Fibroblast of mammary gland (primary cell): ENCODE results near the gene IFNG-AS1.
A peak's percentile ranks its signal among the peaks of the same experiment; 100 is the strongest.

Source experiments
- DNase-seq: peaks from one replicate; pipeline ENCODE4 v3.0.0-alpha.2; 2010; ENCODE audit warnings: low read depth
- H3K4me3 ChIP-seq: 2 replicates; pipeline ENCODE4 v1.5.1; 2011; ENCODE audit warnings: low read depth, mild to moderate bottlenecking, low read length, moderate library complexity; ENCODE audit not compliant: control insufficient read depth
- CTCF ChIP-seq: conservative IDR thresholded peaks from 2 replicates; pipeline ENCODE4 v1.5.1; 2011; ENCODE audit warnings: low read depth, low read length, inconsistent platforms; ENCODE audit not compliant: control insufficient read depth, insufficient read depth

The IFNG-AS1 gene

GRCh38 chr12:68012712-68013111, 23.5 kb downstream of the IFNG-AS1 start:
- H3K4me3 ChIP-seq = no peak overlapping the region
- TF ChIP-seq CTCF = no peak
- peak; percentile 46 for DNase-seq

GRCh38 chr12:68013181-68013580, 23.9 kb downstream of the IFNG-AS1 start:
- no peak for TF ChIP-seq CTCF
- DNase-seq = no peak
- no peak overlapping the region for H3K4me3 ChIP-seq

GRCh38 chr12:68016136-68016535, 26.9 kb downstream of the IFNG-AS1 start:
- H3K4me3 ChIP-seq = no peak overlapping the region
- no peak for DNase-seq
- TF ChIP-seq CTCF = no peak

- no peak overlapping the region for H3K4me3 ChIP-seq
- TF ChIP-seq CTCF = no peak
- no peak for DNase-seq
Observed at GRCh38 chr12:68018315-68018714, 29.1 kb downstream of the IFNG-AS1 start.

- TF ChIP-seq CTCF = no peak
- H3K4me3 ChIP-seq = no peak overlapping the region
- DNase-seq = no peak
Observed at GRCh38 chr12:68020049-68020448, 30.8 kb downstream of the IFNG-AS1 start.

GRCh38 chr12:68020699-68021098, 31.5 kb downstream of the IFNG-AS1 start:
- no peak for DNase-seq
- no peak for TF ChIP-seq CTCF
- H3K4me3 ChIP-seq = no peak overlapping the region

GRCh38 chr12:68028647-68029046, 39.4 kb downstream of the IFNG-AS1 start:
- H3K4me3 ChIP-seq = no peak overlapping the region
- TF ChIP-seq CTCF = no peak
- DNase-seq = no peak
